Measurements from ENCODE around the gene SAMD13.

The SAMD13 gene

GRCh38 chr1:84379917-84380180 is 78.3 kb downstream of the SAMD13 start:
- H2AK5ac ChIP-seq (ENCODE audit: low read length): no peak overlapping the region
- no peak overlapping the region for H3K4me3 ChIP-seq (ENCODE audit: low read depth, low read length)
- H3K14ac ChIP-seq (ENCODE audit: low read length): no peak overlapping the region
- no peaks in the 10 kb centered on the region for H3K36me3 ChIP-seq (ENCODE audit: control insufficient read depth in 1 of 2, insufficient read depth in 2 of 2, low read length in 2 of 2)
- no peak overlapping the region for H2BK12ac ChIP-seq (ENCODE audit: low read length)
- no peak overlapping the region for H4K12ac ChIP-seq (ENCODE audit: low read depth, low read length)
- no peak overlapping the region for H3K23ac ChIP-seq (ENCODE audit: low read length)
- no peak overlapping the region for H4K91ac ChIP-seq (ENCODE audit: low read depth, low read length)
- H3K27ac ChIP-seq (ENCODE audit: low read depth, low read length): no peak overlapping the region
- H3K79me2 ChIP-seq (ENCODE audit: control insufficient read depth, insufficient read depth, low read length, poor library complexity): no peaks in the 10 kb centered on the region
- H3K4me2 ChIP-seq (ENCODE audit: low read length): no peak overlapping the region
- H3K18ac ChIP-seq (ENCODE audit: low read length): no peak overlapping the region
- no peak overlapping the region for H3K4ac ChIP-seq (ENCODE audit: low read depth, low read length)
- no peak overlapping the region for H2AFZ ChIP-seq (ENCODE audit: insufficient read depth, low read length, poor library complexity)
- H2BK5ac ChIP-seq (ENCODE audit: low read depth, low read length, poor library complexity): no peak overlapping the region
- H3K9me3 ChIP-seq (ENCODE audit: insufficient read depth, low read depth, low read length): no peaks in the 10 kb centered on the region
- no peak for DNase-seq
- no peaks in the 10 kb centered on the region for H3K27me3 ChIP-seq (ENCODE audit: insufficient read depth, low read length)
- no CpG with 5 or more reads among the region's 1 CpG for WGBS (ENCODE audit: extremely low coverage, insufficient coverage, insufficient read length)
- H4K8ac ChIP-seq (ENCODE audit: low read depth, low read length): no peak overlapping the region
- H2BK120ac ChIP-seq (ENCODE audit: insufficient read depth, low read length, poor library complexity): no peak overlapping the region
- H3K9ac ChIP-seq (ENCODE audit: low read length): no peak overlapping the region
- no peaks in the 10 kb centered on the region for H3K4me1 ChIP-seq (ENCODE audit: control insufficient read depth in 1 of 2, insufficient read depth in 2 of 2, low read length in 2 of 2)
- H3K79me1 ChIP-seq (ENCODE audit: low read length): no peaks in the 10 kb centered on the region

GRCh38 chr1:84382127-84382526 is 80.6 kb downstream of the SAMD13 start:
- Histone ChIP-seq H3K4ac (ENCODE audit: low read depth, low read length) (no peak overlapping the region), H3K4me3 (ENCODE audit: low read depth, low read length) (no peak overlapping the region), H3K18ac (ENCODE audit: low read length) (no peak overlapping the region), H2BK120ac (ENCODE audit: insufficient read depth, low read length, poor library complexity) (no peak overlapping the region), H2BK5ac (ENCODE audit: low read depth, low read length, poor library complexity) (no peak overlapping the region), H4K12ac (ENCODE audit: low read depth, low read length) (no peak overlapping the region), H3K79me1 (ENCODE audit: low read length) (peaks cover 4% of the 10 kb centered on the region), H3K4me1 (ENCODE audit: control insufficient read depth in 1 of 2, insufficient read depth in 2 of 2, low read length in 2 of 2) (peaks cover 0 to 3% of the 10 kb centered on the region in 2 experiments), H3K4me2 (ENCODE audit: low read length) (no peak overlapping the region), H2BK12ac (ENCODE audit: low read length) (no peak overlapping the region), H2AFZ (ENCODE audit: insufficient read depth, low read length, poor library complexity) (no peak overlapping the region), H3K27me3 (ENCODE audit: insufficient read depth, low read length) (no peaks in the 10 kb centered on the region), H3K9me3 (ENCODE audit: insufficient read depth, low read depth, low read length) (no peaks in the 10 kb centered on the region), H3K27ac (ENCODE audit: low read depth, low read length) (no peak overlapping the region), H4K91ac (ENCODE audit: low read depth, low read length) (no peak overlapping the region), H3K23ac (ENCODE audit: low read length) (no peak overlapping the region), H3K36me3 (ENCODE audit: control insufficient read depth in 1 of 2, insufficient read depth in 2 of 2, low read length in 2 of 2) (no peaks in the 10 kb centered on the region), H2AK5ac (ENCODE audit: low read length) (no peak overlapping the region), H3K9ac (ENCODE audit: low read length) (no peak overlapping the region), H4K8ac (ENCODE audit: low read depth, low read length) (no peak overlapping the region), H3K14ac (ENCODE audit: low read length) (no peak overlapping the region), H3K79me2 (ENCODE audit: control insufficient read depth, insufficient read depth, low read length, poor library complexity) (no peaks in the 10 kb centered on the region)
- no CpG with 5 or more reads among the region's 3 CpGs for WGBS (ENCODE audit: extremely low coverage, insufficient coverage, insufficient read length)
- DNase-seq: peak; percentile 44 to 87

GRCh38 chr1:84385347-84385746 is 83.8 kb downstream of the SAMD13 start:
- no peak overlapping the region for H2BK120ac ChIP-seq (ENCODE audit: insufficient read depth, low read length, poor library complexity)
- no CpG with 5 or more reads among the region's 1 CpG for WGBS (ENCODE audit: extremely low coverage, insufficient coverage, insufficient read length)

GRCh38 chr1:84386716-84387479 is 85.4 kb downstream of the SAMD13 start:
- peaks cover 4% of the 10 kb centered on the region for H3K79me1 ChIP-seq (ENCODE audit: low read length)
- no peak overlapping the region for H3K4me3 ChIP-seq (ENCODE audit: low read depth, low read length)
- H4K12ac ChIP-seq (ENCODE audit: low read depth, low read length): no peak overlapping the region
- H3K14ac ChIP-seq (ENCODE audit: low read length): no peak overlapping the region
- H3K9ac ChIP-seq (ENCODE audit: low read length): no peak overlapping the region
- H3K4ac ChIP-seq (ENCODE audit: low read depth, low read length): no peak overlapping the region
- H2AFZ ChIP-seq (ENCODE audit: insufficient read depth, low read length, poor library complexity): no peak overlapping the region
- H3K4me2 ChIP-seq (ENCODE audit: low read length): no peak overlapping the region
- no CpG with 5 or more reads among the region's 5 CpGs for WGBS (ENCODE audit: extremely low coverage, insufficient coverage, insufficient read length)
- no peak overlapping the region for H4K8ac ChIP-seq (ENCODE audit: low read depth, low read length)
- no peak overlapping the region for H2BK5ac ChIP-seq (ENCODE audit: low read depth, low read length, poor library complexity)
- H3K23ac ChIP-seq (ENCODE audit: low read length): no peak overlapping the region
- H4K91ac ChIP-seq (ENCODE audit: low read depth, low read length): peak overlapping the region; percentile 22
- no peaks in the 10 kb centered on the region for H3K79me2 ChIP-seq (ENCODE audit: control insufficient read depth, insufficient read depth, low read length, poor library complexity)
- H3K36me3 ChIP-seq (ENCODE audit: control insufficient read depth in 1 of 2, insufficient read depth in 2 of 2, low read length in 2 of 2): no peaks in the 10 kb centered on the region
- DNase-seq: peak; percentile 94 to 98
- peaks cover 0 to 3% of the 10 kb centered on the region in 2 experiments for H3K4me1 ChIP-seq (ENCODE audit: control insufficient read depth in 1 of 2, insufficient read depth in 2 of 2, low read length in 2 of 2)
- no peak overlapping the region for H3K27ac ChIP-seq (ENCODE audit: low read depth, low read length)
- H2BK120ac ChIP-seq (ENCODE audit: insufficient read depth, low read length, poor library complexity): no peak overlapping the region
- no peak overlapping the region for H2AK5ac ChIP-seq (ENCODE audit: low read length)
- no peak overlapping the region for H2BK12ac ChIP-seq (ENCODE audit: low read length)
- no peaks in the 10 kb centered on the region for H3K27me3 ChIP-seq (ENCODE audit: insufficient read depth, low read length)
- no peak overlapping the region for H3K18ac ChIP-seq (ENCODE audit: low read length)
- no peaks in the 10 kb centered on the region for H3K9me3 ChIP-seq (ENCODE audit: insufficient read depth, low read depth, low read length)

More at GRCh38 chr1:84385347-84385746, 83.8 kb downstream of the SAMD13 start:
- Histone ChIP-seq H3K9me3 (ENCODE audit: insufficient read depth, low read depth, low read length) (no peaks in the 10 kb centered on the region), H3K4ac (ENCODE audit: low read depth, low read length) (no peak overlapping the region), H4K12ac (ENCODE audit: low read depth, low read length) (no peak overlapping the region), H3K23ac (ENCODE audit: low read length) (no peak overlapping the region), H3K4me1 (ENCODE audit: control insufficient read depth in 1 of 2, insufficient read depth in 2 of 2, low read length in 2 of 2) (peaks cover 0 to 3% of the 10 kb centered on the region in 2 experiments), H3K9ac (ENCODE audit: low read length) (no peak overlapping the region), H4K8ac (ENCODE audit: low read depth, low read length) (no peak overlapping the region), H2BK5ac (ENCODE audit: low read depth, low read length, poor library complexity) (no peak overlapping the region), H3K14ac (ENCODE audit: low read length) (no peak overlapping the region), H3K27me3 (ENCODE audit: insufficient read depth, low read length) (no peaks in the 10 kb centered on the region), H2BK12ac (ENCODE audit: low read length) (no peak overlapping the region), H2AK5ac (ENCODE audit: low read length) (no peak overlapping the region), H4K91ac (ENCODE audit: low read depth, low read length) (no peak overlapping the region), H3K4me2 (ENCODE audit: low read length) (no peak overlapping the region), H3K4me3 (ENCODE audit: low read depth, low read length) (no peak overlapping the region), H3K79me1 (ENCODE audit: low read length) (peaks cover 4% of the 10 kb centered on the region), H3K79me2 (ENCODE audit: control insufficient read depth, insufficient read depth, low read length, poor library complexity) (no peaks in the 10 kb centered on the region), H2AFZ (ENCODE audit: insufficient read depth, low read length, poor library complexity) (no peak overlapping the region), H3K18ac (ENCODE audit: low read length) (no peak overlapping the region), H3K27ac (ENCODE audit: low read depth, low read length) (no peak overlapping the region), H3K36me3 (ENCODE audit: control insufficient read depth in 1 of 2, insufficient read depth in 2 of 2, low read length in 2 of 2) (no peaks in the 10 kb centered on the region)
- DNase-seq: no peak
